ENCODE measurements around the gene SRP68.

GRCh38 chr17:75996665-75997590, 75.4 kb downstream of the SRP68 start:
- no peak for TF ChIP-seq PATZ1 (CRISPR knock-in tag; IDR thresholded peaks at IDR 0.05; ENCODE audit: borderline replicate concordance)
- no peak for TF ChIP-seq TOX (CRISPR knock-in tag; IDR thresholded peaks at IDR 0.05; ENCODE audit: borderline replicate concordance)
- no peak for TF ChIP-seq GLIS3 (CRISPR knock-in tag; IDR thresholded peaks at IDR 0.05)
